Sigmoid colon (tissue), 7 donors: ENCODE data around the gene SDK2. TPM values are rescaled to one million over a fixed set of nuclear protein-coding genes. Genes with fewer than 3 reads are reported as not detected.

ENCODE experiments used
- DNase-seq: peaks from one replicate; pipeline ENCODE4 v3.0.0-alpha.2; 2019
- H3K27ac ChIP-seq, 4 donors: fragments of 200-600 bp; sonication (generic); one replicate each; pipeline ENCODE4 v1.5.1; 2016 to 2019; ENCODE audit warnings: mild to moderate bottlenecking in 1 of 4
- H3K27me3 ChIP-seq, 3 donors: fragments of 200-600 bp; sonication (generic); one replicate each; pipeline ENCODE4 v1.5.1; 2019; ENCODE audit warnings: mild to moderate bottlenecking in 1 of 3
- H3K36me3 ChIP-seq, 4 donors: fragments of 200-600 bp; sonication (generic); one replicate each; pipeline ENCODE4 v1.5.1; 2016 to 2019
- H3K4me1 ChIP-seq, 4 donors: fragments of 200-600 bp; sonication (generic); one replicate each; pipeline ENCODE4 v1.5.1; 2017 to 2019
- H3K4me3 ChIP-seq, 4 donors: fragments of 200-600 bp; sonication (generic); one replicate each; pipeline ENCODE4 v1.5.1; 2017 to 2019; ENCODE audit warnings: mild to moderate bottlenecking in 2 of 4, moderate library complexity in 1 of 4
- H3K9me3 ChIP-seq, 4 donors: fragments of 200-600 bp in 3 of 4; sonication (generic) in 3 of 4; one replicate each; pipeline versions ENCODE4 v1.5.1 to v1.6.1; 2013 to 2019
- EP300 ChIP-seq, 4 donors: sonication (generic); formaldehyde crosslinking; IDR thresholded peaks; one replicate each; pipeline ENCODE4 v1.6.1; 2017; ENCODE audit warnings: antibody characterized with exemption in 4 of 4
- POLR2A ChIP-seq, 2 donors: fragments of 450-650 bp; IDR thresholded peaks; one replicate each; pipeline ENCODE4 v1.6.1; 2016; ENCODE audit warnings: antibody characterized with exemption in 2 of 2, mild to moderate bottlenecking in 2 of 2, moderate library complexity in 2 of 2
- POLR2AphosphoS5 ChIP-seq, 4 donors: sonication (generic); formaldehyde crosslinking; IDR thresholded peaks; one replicate each; pipeline ENCODE4 v1.6.1; 2017; ENCODE audit warnings: antibody characterized with exemption in 4 of 4
- WGBS, 2 donors: extraction: QIAGEN DNeasy Blood & Tissue Kit; methylation state at CpG; one replicate each; pipeline ENCODE4 v1.1.7; 2013; 5-methylcytosine and 5-hydroxymethylcytosine counted together
- intact Hi-C: fragments of 100-400 bp; cut with DNase I; formaldehyde crosslinking; loops from one replicate; pipeline ENCODE4 v1.15.1; 2023
- polyA plus RNA-seq, 3 donors: library from polyadenylated mRNA; stranded (reverse); fragments of 200-250 nt; gene quantifications; one replicate each; pipeline ENCODE4 v1.2.3, GENCODE V29; 2013
- total RNA-seq, 4 donors: library from RNA; depleted of rRNA; stranded (reverse); fragments of >200 nt; gene quantifications; one replicate each; pipeline ENCODE4 v1.1.0, GENCODE V29; 2016
- TF ChIP-seq, protein P1 (sequence below), 4 experiments: fragments of 450-650 bp in 3 of 4; fragments of 200-600 bp in 1 of 4; IDR thresholded peaks; one replicate each; pipeline ENCODE4 v1.5.1; 2016 to 2019; ENCODE audit warnings: antibody characterized with exemption in 4 of 4, mild to moderate bottlenecking in 3 of 4, moderate library complexity in 2 of 4
- donor health status: healthy with polysubstance abuse.
- donor health status: Bipolar disorder and iron deficiency.
- donor health status: healthy.

Gene SDK2
- total and polyA plus RNA-seq, 7 donors, result under 0.01 to 1.9 (median 0.71) TPM

GRCh38 chr17:73623818-73624217, 20.4 kb downstream of the SDK2 start:
- 62 to 69% methylated on average over 3 of the region's 3 CpGs for WGBS, 2 donors
- no peaks in the 10 kb centered on the region for H3K4me1 ChIP-seq
- H3K27ac ChIP-seq, result no peak overlapping the region
- DNase-seq, result no peak
- intact Hi-C loops, result no loop called here
- no peak overlapping the region for H3K4me3 ChIP-seq
- no peaks in the 10 kb centered on the region for H3K36me3 ChIP-seq
- H3K9me3 ChIP-seq, result no peaks in the 10 kb centered on the region
- no peak for TF ChIP-seq POLR2AphosphoS5 (IDR thresholded peaks at IDR 0.05)
- TF ChIP-seq POLR2A (IDR thresholded peaks at IDR 0.05), result no peak
- TF ChIP-seq, protein P1, sequence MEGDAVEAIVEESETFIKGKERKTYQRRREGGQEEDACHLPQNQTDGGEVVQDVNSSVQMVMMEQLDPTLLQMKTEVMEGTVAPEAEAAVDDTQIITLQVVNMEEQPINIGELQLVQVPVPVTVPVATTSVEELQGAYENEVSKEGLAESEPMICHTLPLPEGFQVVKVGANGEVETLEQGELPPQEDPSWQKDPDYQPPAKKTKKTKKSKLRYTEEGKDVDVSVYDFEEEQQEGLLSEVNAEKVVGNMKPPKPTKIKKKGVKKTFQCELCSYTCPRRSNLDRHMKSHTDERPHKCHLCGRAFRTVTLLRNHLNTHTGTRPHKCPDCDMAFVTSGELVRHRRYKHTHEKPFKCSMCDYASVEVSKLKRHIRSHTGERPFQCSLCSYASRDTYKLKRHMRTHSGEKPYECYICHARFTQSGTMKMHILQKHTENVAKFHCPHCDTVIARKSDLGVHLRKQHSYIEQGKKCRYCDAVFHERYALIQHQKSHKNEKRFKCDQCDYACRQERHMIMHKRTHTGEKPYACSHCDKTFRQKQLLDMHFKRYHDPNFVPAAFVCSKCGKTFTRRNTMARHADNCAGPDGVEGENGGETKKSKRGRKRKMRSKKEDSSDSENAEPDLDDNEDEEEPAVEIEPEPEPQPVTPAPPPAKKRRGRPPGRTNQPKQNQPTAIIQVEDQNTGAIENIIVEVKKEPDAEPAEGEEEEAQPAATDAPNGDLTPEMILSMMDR (IDR thresholded peaks at IDR 0.05), result no peak
- TF ChIP-seq EP300 (IDR thresholded peaks at IDR 0.05), result no peak
- no peaks in the 10 kb centered on the region for H3K27me3 ChIP-seq

DNA sequence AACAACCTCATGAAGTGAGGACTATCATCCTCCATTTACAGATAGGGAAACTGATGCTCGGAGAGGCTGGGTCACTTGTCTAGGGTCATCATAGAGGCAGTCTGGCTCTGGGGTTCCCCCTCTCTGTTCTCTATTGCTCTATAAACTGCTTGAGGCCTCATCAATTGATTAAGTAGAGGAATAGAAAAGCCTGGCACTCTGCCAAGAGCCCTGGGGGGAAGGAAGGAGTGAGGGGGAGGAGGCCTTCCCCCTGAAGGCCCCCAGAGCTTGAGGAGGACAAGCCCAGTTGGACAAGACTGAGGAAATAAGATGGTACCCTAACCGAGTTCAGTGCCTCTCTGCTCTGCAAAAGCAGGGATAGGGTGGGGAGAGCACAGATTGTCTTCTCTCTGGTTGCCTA, 21.0 kb downstream of the SDK2 start:
- intact Hi-C loops, result no loop called here
- Histone ChIP-seq H3K4me3 (no peak overlapping the region), H3K27ac (no peak overlapping the region), H3K4me1 (no peaks in the 10 kb centered on the region), H3K9me3 (no peaks in the 10 kb centered on the region), H3K27me3 (no peaks in the 10 kb centered on the region), H3K36me3 (no peaks in the 10 kb centered on the region)
- TF ChIP-seq EP300 (IDR thresholded peaks at IDR 0.05) (no peak), POLR2AphosphoS5 (IDR thresholded peaks at IDR 0.05) (no peak), POLR2A (IDR thresholded peaks at IDR 0.05) (no peak)
- TF ChIP-seq, protein P1 (IDR thresholded peaks at IDR 0.05), result no peak
- no peak for DNase-seq
- WGBS, 2 donors, result 92% methylated on average over 2 of the region's 2 CpGs

- TF ChIP-seq POLR2AphosphoS5 (IDR thresholded peaks at IDR 0.05) (no peak), POLR2A (IDR thresholded peaks at IDR 0.05) (no peak), EP300 (IDR thresholded peaks at IDR 0.05) (no peak)
- TF ChIP-seq, protein P1 (IDR thresholded peaks at IDR 0.05), result no peak
- Histone ChIP-seq H3K27me3 (no peaks in the 10 kb centered on the region), H3K4me3 (no peak overlapping the region), H3K9me3 (no peaks in the 10 kb centered on the region), H3K27ac (no peak overlapping the region), H3K4me1 (no peaks in the 10 kb centered on the region), H3K36me3 (no peaks in the 10 kb centered on the region)
- intact Hi-C loops, result no loop called here
- 93 to 94% methylated on average over 3 of the region's 3 CpGs for WGBS, 2 donors
- no peak for DNase-seq
These were observed 21.9 kb downstream of the SDK2 start for GRCh38 chr17:73622381-73622780.

DNA sequence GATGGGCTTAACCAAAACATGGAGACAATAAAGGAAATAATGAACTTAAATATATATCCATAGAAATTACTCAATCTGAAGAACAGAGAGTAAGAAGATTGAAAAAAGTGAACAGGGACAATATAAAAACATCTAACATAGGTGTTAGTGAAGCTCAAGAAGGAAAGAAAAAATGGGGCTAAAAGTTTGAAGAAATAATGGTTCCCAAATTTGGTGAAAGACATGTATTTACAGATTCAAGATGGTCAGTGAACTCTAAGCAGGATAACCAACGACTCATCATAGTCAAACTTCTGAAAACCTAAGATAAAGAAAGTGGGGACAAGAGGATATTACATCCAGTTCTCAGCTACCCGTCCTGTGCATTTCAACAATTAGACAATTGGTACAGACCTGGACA, 22.6 kb downstream of the SDK2 start:
- intact Hi-C loops, result no loop called here
- Histone ChIP-seq H3K36me3 (no peaks in the 10 kb centered on the region), H3K27ac (no peak overlapping the region), H3K9me3 (no peaks in the 10 kb centered on the region), H3K4me3 (no peak overlapping the region), H3K27me3 (no peaks in the 10 kb centered on the region), H3K4me1 (no peaks in the 10 kb centered on the region)
- DNase-seq, result no peak
- TF ChIP-seq EP300 (IDR thresholded peaks at IDR 0.05) (no peak), POLR2AphosphoS5 (IDR thresholded peaks at IDR 0.05) (no peak), POLR2A (IDR thresholded peaks at IDR 0.05) (no peak)
- TF ChIP-seq, protein P1 (IDR thresholded peaks at IDR 0.05), result no peak
- WGBS, 2 donors, result 88 to 92% methylated on average over 2 of the region's 2 CpGs

DNA sequence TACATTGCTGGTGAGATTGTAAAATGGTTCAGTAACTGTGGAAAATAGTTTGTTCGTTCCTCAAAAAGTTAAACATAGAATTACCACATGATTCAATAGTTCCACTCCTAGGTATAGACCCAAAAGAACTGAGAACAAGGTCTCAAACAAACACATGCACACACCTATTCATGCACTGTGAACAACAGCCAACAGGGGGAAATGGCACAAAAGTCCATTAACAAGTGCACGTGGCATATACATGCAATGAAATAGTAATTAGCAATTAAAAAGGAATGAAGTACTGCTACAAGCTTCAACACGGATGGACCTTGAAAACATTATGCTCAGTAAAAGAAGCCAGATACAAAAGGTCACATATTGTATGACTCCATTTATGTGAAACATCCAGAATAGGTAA, 23.8 kb downstream of the SDK2 start:
- Histone ChIP-seq H3K4me3 (no peak overlapping the region), H3K9me3 (no peaks in the 10 kb centered on the region), H3K4me1 (no peaks in the 10 kb centered on the region), H3K27ac (no peak overlapping the region), H3K27me3 (no peaks in the 10 kb centered on the region), H3K36me3 (no peaks in the 10 kb centered on the region)
- TF ChIP-seq, protein P1 (IDR thresholded peaks at IDR 0.05), result no peak
- no peak for TF ChIP-seq EP300 (IDR thresholded peaks at IDR 0.05)
- no peak for TF ChIP-seq POLR2A (IDR thresholded peaks at IDR 0.05)
- TF ChIP-seq POLR2AphosphoS5 (IDR thresholded peaks at IDR 0.05), result no peak
- intact Hi-C loops, result no loop called here
- DNase-seq, result no peak
- WGBS, 2 donors, result 63 to 75% methylated on average over 3 of the region's 3 CpGs
